Activated CD8-positive, alpha-beta T cell treated with anti-CD3 and anti-CD28 coated beads, Interleukin-2, amount 10 ng/mL, durations not matched to agents 7 days and 5 days (primary cell): ENCODE measurements around the gene ZMIZ1. TPM values are rescaled to one million over a fixed set of nuclear protein-coding genes. Genes with fewer than 3 reads are reported as not detected.

Source experiments
- ATAC-seq: fragments of 150-1000 bp; cut with Tn5 transposase; one replicate; pipeline ENCODE4 v1.10.0; 2021; ENCODE audit warnings: moderate library complexity
- CTCF ChIA-PET: fragments of 350-600 bp; sonication (Branson Sonifier 250); formaldehyde crosslinking; loops from one replicate; lab custom pipeline; 2021; ENCODE audit warnings: antibody characterized with exemption; lab: Charles Lee
- POLR2A ChIA-PET: fragments of 350-600 bp; sonication (Branson Sonifier 250); formaldehyde crosslinking; loops from one replicate; lab custom pipeline; 2021; ENCODE audit warnings: antibody characterized with exemption; lab: Charles Lee
- DNase-seq: peaks from one replicate; pipeline ENCODE4 v3.0.0-alpha.2; 2020
- H3K27ac Mint-ChIP-seq: one replicate; pipeline ENCODE4 v1.8.0; 2021; ENCODE audit warnings: mild to moderate bottlenecking, mixed read lengths
- H3K27me3 Mint-ChIP-seq: one replicate; pipeline ENCODE4 v1.8.0; 2021; ENCODE audit warnings: low read depth, mixed read lengths
- H3K36me3 Mint-ChIP-seq: one replicate; pipeline ENCODE4 v1.8.0; 2021; ENCODE audit warnings: low read depth, mixed read lengths
- H3K4me1 Mint-ChIP-seq: one replicate; pipeline ENCODE4 v1.8.0; 2021; ENCODE audit warnings: low read depth, mixed read lengths
- H3K4me3 Mint-ChIP-seq: one replicate; pipeline ENCODE4 v1.8.0; 2021; ENCODE audit warnings: mild to moderate bottlenecking, mixed read lengths
- H3K9me3 Mint-ChIP-seq: one replicate; pipeline ENCODE4 v1.8.0; 2022; ENCODE audit warnings: mixed read lengths; ENCODE audit not compliant: insufficient read depth
- total RNA-seq, 2 experiments: library from RNA; stranded (reverse); gene quantifications; one replicate each; pipeline ENCODE4 v1.2.3, GENCODE V29; 2021

Gene ZMIZ1
- total RNA-seq, 2 experiments from 2014 or later = 39.9 to 40.6 TPM

- H3K27me3 Mint-ChIP-seq = no peaks in the 10 kb centered on the region
- peaks cover 2% of the 10 kb centered on the region for H3K36me3 Mint-ChIP-seq
- peaks cover 80% of the 10 kb centered on the region for H3K4me1 Mint-ChIP-seq
Observed at GRCh38 chr10:79142522-79143309, 74.0 kb downstream of the ZMIZ1 start.

GRCh38 chr10:79143879-79144278, 75.1 kb downstream of the ZMIZ1 start:
- CTCF ChIA-PET = no interaction called here
- POLR2A ChIA-PET = no interaction called here
- Mint-ChIP-seq H3K27me3 (no peaks in the 10 kb centered on the region), H3K36me3 (no peaks in the 10 kb centered on the region), H3K27ac (no peak overlapping the region), H3K9me3 (no peaks in the 10 kb centered on the region), H3K4me1 (peaks cover 80% of the 10 kb centered on the region), H3K4me3 (no peak overlapping the region)
- ATAC-seq (no peak), DNase-seq (no peak)

More at GRCh38 chr10:79142522-79143309, 74.0 kb downstream of the ZMIZ1 start:
- Mint-ChIP-seq H3K9me3 (no peaks in the 10 kb centered on the region), H3K27ac (peak overlapping the region; percentile 40), H3K4me3 (no peak overlapping the region)
- ATAC-seq (no peak), DNase-seq (no peak)
- POLR2A ChIA-PET = no interaction called here
- CTCF ChIA-PET = no interaction called here

GRCh38 chr10:79144351-79145173, 75.8 kb downstream of the ZMIZ1 start:
- Mint-ChIP-seq H3K4me3 (no peak overlapping the region), H3K36me3 (no peaks in the 10 kb centered on the region), H3K27ac (peak overlapping the region; percentile 89), H3K27me3 (no peaks in the 10 kb centered on the region), H3K9me3 (no peaks in the 10 kb centered on the region), H3K4me1 (peaks cover 81% of the 10 kb centered on the region)
- DNase-seq (no peak), ATAC-seq (no peak)
- POLR2A ChIA-PET = no interaction called here
- CTCF ChIA-PET = no interaction called here

DNA sequence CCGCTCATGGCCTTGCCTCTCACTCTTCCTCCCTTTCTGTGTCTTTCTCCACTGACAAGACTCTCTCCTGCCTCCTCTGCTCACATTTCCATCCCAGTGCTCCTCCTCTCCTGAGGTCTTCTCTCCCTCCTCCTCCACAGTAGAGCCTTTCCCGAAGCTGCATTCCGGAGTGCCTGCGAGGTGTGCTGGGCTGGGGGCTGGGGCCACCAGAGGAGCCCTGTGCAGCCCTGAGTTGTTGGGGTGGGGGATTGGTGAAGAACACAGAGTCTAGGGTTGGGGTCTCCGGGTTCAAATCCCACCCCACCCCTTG, 76.4 kb downstream of the ZMIZ1 start:
- POLR2A ChIA-PET = no interaction called here
- Mint-ChIP-seq H3K27me3 (no peaks in the 10 kb centered on the region), H3K4me3 (no peak overlapping the region), H3K36me3 (no peaks in the 10 kb centered on the region), H3K4me1 (peaks cover 82% of the 10 kb centered on the region), H3K27ac (peak overlapping the region; percentile 89), H3K9me3 (no peaks in the 10 kb centered on the region)
- CTCF ChIA-PET = no interaction called here
- no peak for ATAC-seq
- DNase-seq = no peak

DNA sequence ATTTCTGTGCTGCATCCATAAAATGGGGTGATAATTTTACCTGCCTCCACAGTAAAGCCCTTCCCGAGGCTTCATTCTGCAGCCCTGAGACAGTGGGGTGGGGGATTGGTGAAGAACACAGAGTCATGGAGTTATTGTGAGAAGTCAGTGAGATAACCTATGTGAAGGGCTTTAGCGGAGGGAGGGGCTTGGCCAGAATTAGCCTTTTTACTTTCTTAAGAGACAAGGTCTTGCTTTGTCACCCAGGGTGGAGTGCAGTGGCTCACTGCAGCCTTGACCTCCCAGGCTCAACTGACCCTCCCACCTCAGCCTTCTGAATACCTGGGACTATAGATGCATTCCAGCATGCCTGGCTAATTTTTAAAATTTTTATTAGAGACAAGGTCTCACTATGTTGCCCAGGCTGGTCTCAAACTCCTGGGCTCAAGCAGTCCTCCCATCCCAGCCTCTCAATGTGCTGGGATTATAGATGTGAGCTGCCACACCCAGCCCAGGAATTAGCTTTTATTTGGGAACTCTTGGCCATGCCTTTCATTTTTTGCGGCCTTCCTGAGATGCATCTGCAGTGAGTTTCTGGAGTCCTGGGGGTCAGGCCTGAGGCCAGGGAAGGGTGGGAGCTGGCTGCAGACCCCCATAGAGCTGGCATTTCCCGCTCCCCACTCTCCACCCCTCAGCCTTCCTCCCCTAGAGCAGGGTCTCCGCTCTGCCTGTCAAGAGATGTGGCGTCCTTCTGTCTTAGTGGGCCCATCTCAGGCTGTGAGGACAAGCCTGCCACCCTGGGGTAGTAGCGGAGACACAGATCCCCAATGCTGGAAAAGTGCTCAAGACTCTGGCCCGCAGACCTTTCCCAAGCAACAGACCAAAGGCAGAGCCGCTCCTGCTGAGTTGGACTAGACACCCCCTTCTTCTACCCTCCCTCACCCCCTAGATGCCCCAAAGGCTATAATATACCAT, 77.0 kb downstream of the ZMIZ1 start:
- H3K27me3 Mint-ChIP-seq = no peaks in the 10 kb centered on the region
- H3K4me1 Mint-ChIP-seq = peaks cover 84% of the 10 kb centered on the region
- ChIA-PET POLR2A (interaction anchor here (2.0 kb wide), 1 partner anchor 8 kb away, joined by 4 read pairs; no protein-coding TSS in a partner anchor), CTCF (no interaction called here)
- peak overlapping the region; percentile 89 for H3K27ac Mint-ChIP-seq
- DNase-seq (no peak), ATAC-seq (no peak)
- H3K4me3 Mint-ChIP-seq = peak overlapping the region; percentile 45
- H3K9me3 Mint-ChIP-seq = no peaks in the 10 kb centered on the region
- H3K36me3 Mint-ChIP-seq = no peaks in the 10 kb centered on the region

GRCh38 chr10:79146611-79147130, 77.9 kb downstream of the ZMIZ1 start:
- no peaks in the 10 kb centered on the region for H3K36me3 Mint-ChIP-seq
- H3K27ac Mint-ChIP-seq = peak overlapping the region; percentile 89
- ChIA-PET CTCF (no interaction called here), POLR2A (interaction anchor here (2.0 kb wide), 1 partner anchor 9 kb away, joined by 4 read pairs; no protein-coding TSS in a partner anchor)
- peaks cover 86% of the 10 kb centered on the region for H3K4me1 Mint-ChIP-seq
- H3K4me3 Mint-ChIP-seq = peak overlapping the region; percentile 45
- peak; percentile 14 for ATAC-seq
- peak; percentile 47 for DNase-seq
- H3K27me3 Mint-ChIP-seq = no peaks in the 10 kb centered on the region
- H3K9me3 Mint-ChIP-seq = no peaks in the 10 kb centered on the region

- ATAC-seq (no peak), DNase-seq (no peak)
- no peaks in the 10 kb centered on the region for H3K27me3 Mint-ChIP-seq
- H3K36me3 Mint-ChIP-seq = no peaks in the 10 kb centered on the region
- POLR2A ChIA-PET = interaction anchor here (2.0 kb wide), 1 partner anchor 10 kb away, joined by 4 read pairs; no protein-coding TSS in a partner anchor
- CTCF ChIA-PET = no interaction called here
- no peak overlapping the region for H3K4me3 Mint-ChIP-seq
- peaks cover 80% of the 10 kb centered on the region for H3K4me1 Mint-ChIP-seq
- peak overlapping the region; percentile 89 for H3K27ac Mint-ChIP-seq
- no peaks in the 10 kb centered on the region for H3K9me3 Mint-ChIP-seq
Observed at GRCh38 chr10:79147306-79147705, 78.5 kb downstream of the ZMIZ1 start.

GRCh38 chr10:79147796-79148451, 79.2 kb downstream of the ZMIZ1 start:
- H3K36me3 Mint-ChIP-seq = no peaks in the 10 kb centered on the region
- H3K27me3 Mint-ChIP-seq = no peaks in the 10 kb centered on the region
- H3K4me3 Mint-ChIP-seq = no peak overlapping the region
- DNase-seq = no peak
- H3K9me3 Mint-ChIP-seq = no peaks in the 10 kb centered on the region
- CTCF ChIA-PET = no interaction called here
- POLR2A ChIA-PET = interaction anchor here (2.0 kb wide), 1 partner anchor 10 kb away, joined by 4 read pairs; no protein-coding TSS in a partner anchor
- peaks cover 76% of the 10 kb centered on the region for H3K4me1 Mint-ChIP-seq
- no peak for ATAC-seq
- peak overlapping the region; percentile 89 for H3K27ac Mint-ChIP-seq

- H3K27me3 Mint-ChIP-seq = no peaks in the 10 kb centered on the region
- H3K4me3 Mint-ChIP-seq = no peak overlapping the region
- H3K36me3 Mint-ChIP-seq = no peaks in the 10 kb centered on the region
- ChIA-PET CTCF (interaction anchor here (1.3 kb wide), 2 partner anchors 9 to 12 kb away, joined by 5 to 7 read pairs; no protein-coding TSS in a partner anchor), POLR2A (interaction anchor here (1.1 kb wide), 2 partner anchors 12 to 32 kb away, joined by 3 to 6 read pairs; no protein-coding TSS in a partner anchor)
- DNase-seq (no peak), ATAC-seq (no peak)
- no peaks in the 10 kb centered on the region for H3K9me3 Mint-ChIP-seq
- H3K27ac Mint-ChIP-seq = peak overlapping the region; percentile 88
- H3K4me1 Mint-ChIP-seq = peaks cover 69% of the 10 kb centered on the region
Observed at GRCh38 chr10:79148452-79149344, 79.9 kb downstream of the ZMIZ1 start.

DNA sequence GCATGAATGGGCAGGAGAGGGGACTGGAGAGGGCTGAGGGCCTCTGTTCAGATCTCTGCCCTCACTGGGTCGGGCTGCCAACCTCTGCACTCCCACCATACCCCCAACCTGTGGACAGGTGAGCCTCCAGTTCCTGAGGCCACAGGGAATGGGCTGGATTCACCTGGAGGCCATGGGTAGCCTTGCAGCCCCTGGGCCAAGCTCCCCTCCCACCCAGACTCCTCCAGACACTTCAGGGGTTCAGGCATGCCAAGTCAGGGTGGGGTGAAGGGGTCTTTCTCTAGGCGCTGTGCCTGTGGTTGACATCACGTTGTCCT, 80.5 kb downstream of the ZMIZ1 start:
- peaks cover 69% of the 10 kb centered on the region for H3K4me1 Mint-ChIP-seq
- POLR2A ChIA-PET = interaction anchor here (1.1 kb wide), 2 partner anchors 12 to 33 kb away, joined by 3 to 6 read pairs; no protein-coding TSS in a partner anchor
- peak overlapping the region; percentile 88 for H3K27ac Mint-ChIP-seq
- H3K27me3 Mint-ChIP-seq = no peaks in the 10 kb centered on the region
- no peak overlapping the region for H3K4me3 Mint-ChIP-seq
- ATAC-seq = no peak
- H3K9me3 Mint-ChIP-seq = no peaks in the 10 kb centered on the region
- CTCF ChIA-PET = interaction anchor here (1.3 kb wide), 2 partner anchors 10 to 12 kb away, joined by 5 to 7 read pairs; no protein-coding TSS in a partner anchor
- no peak for DNase-seq
- H3K36me3 Mint-ChIP-seq = no peaks in the 10 kb centered on the region
